HG03342 (cell line): ENCODE measurements around the gene OVCA2.

Experiments
- ATAC-seq: cut with Tn5 transposase; IDR thresholded peaks from one replicate; pipeline ENCODE4 v1.9.1; 2021; ENCODE audit warnings: mild to moderate bottlenecking, moderate library complexity; ENCODE audit not compliant: unreplicated experiment

OVCA2 gene

DNA sequence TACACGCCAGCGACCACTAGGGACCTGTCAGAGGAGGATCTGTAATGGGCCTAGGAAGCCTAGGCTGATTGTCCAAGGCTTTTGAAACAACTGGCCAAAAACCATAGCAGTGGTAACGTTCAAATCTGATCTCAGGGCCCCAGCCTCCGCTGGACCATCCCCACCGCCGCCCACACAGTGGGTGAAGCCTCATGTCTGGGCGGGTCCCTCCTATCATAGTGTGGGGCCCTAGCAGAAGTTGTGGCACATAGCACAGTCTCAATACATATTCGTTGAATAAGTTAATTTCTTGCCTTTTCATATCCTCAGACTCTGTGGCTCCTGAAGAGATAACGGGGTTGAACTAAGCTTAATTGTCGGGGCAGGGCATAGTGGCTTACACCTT, 11.1 kb upstream of the OVCA2 start:
- peak; percentile 4 for ATAC-seq

DNA sequence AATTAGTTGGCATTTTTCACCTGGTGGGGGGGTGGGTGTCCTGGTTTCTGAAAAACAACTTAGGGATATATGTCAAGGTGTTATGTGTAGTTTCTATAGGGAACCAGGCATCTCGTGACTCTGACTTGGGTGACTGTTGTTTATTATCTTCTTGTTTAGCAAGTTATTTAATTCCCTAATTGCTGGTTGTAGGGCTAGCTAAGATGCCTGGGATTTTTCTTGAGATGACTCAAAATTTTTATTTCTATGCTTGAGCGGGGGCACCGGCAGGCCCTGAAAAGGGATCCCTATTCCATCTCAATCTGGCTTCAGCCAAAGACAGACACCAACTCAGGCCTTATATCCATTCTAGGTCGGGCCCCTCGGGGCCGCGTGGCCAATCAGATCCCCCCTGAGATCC, 8.7 kb upstream of the OVCA2 start:
- ATAC-seq = no peak

DNA sequence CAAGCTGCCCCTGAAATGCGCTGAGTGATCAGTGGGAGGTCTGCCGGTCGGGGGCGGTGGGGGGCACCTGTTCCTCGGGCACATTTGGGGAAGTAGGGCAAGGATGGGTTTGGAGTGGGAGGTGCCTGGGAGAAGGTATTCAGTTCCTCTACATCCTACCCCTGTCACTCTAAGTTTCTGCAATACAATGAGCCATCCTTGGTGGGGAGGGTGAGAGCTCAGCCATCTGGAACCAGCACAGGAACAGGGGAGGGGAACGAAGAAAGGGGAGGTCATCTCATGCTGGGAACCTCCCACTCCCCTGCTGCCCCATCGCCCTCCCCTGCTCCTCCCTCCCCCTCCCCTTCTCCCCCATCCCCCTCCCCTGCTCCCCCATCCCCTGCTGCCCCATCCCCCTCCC, 7.7 kb upstream of the OVCA2 start:
- ATAC-seq = no peak

DNA sequence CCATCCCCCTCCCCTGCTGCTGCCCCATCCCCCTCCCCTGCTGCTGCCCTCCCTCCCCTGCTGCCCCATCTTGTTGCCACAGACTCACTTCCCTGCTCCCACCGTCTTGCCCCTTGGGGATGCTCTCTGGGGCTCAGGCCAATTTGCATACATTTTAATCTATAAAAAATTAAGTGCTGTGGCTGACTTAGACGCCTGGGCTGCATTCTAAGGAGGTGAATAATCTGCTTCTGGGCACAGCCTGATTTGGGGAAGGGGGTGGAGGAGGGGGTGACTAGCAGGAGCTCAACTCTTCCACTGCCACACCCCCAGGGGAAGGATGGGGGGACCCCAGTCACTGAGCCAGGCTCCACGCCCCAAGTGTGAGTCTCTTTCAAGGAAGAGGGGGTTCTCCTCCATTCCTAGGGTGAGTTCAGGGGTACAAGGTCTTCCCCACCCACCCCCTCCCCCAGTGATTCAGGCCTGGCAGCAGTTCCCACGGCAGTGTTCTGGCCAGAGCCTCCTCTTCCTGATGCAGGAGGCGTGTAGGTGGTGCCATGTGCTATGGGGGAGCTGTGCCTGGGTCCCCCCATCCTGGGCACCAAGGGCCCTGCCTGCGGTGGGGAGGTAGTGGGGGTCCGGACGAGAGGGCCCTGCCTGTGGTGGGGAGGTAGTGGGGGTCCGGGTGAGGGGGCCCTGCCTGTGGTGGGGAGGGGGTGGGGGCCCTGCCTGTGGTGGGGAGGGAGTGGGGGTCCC, 6.8 kb upstream of the OVCA2 start:
- ATAC-seq = no peak

DNA sequence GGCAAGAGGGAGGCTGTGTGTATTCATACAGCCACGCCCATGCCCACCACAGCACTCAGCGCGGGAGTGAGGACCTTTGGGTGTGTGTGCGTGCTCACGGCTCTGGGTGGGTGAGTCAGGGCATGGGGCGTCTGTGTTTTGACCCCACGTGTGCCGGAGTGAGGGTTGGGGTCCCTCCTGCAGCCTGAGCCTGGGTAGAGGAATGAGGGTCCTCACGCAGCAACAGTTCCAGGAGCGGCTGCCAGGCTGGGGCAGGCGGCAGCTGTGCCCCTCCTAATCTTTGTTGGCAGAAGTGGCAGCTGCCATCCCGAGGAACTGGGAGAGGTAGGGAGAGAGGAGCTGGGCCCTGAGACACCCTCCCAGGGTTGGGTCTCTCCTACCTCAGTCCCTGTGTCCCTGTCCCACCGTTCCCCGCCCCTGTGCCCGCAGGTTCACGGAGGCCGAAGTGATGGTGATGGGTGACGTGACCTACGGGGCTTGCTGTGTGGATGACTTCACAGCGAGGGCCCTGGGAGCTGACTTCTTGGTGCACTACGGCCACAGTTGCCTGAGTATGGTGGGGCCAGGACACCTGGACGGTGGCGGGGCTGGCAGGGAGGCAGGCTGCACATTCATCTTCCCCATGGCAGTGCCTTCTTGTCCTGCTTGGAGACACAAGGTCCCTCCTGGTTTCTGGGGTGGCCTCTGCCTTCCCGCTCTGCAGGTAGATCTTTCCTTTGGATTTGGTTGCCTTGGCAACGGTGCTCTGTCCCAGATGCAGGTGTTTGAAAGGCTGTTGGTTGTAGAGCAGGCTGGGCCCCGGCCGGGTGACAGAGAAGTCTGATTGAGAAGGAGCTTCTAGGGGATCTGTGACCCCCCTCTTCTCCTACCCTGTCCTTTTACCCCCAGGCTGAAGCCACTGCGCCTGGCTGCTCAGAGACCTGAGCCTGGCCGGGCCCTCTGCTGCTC, 6.0 kb upstream of the OVCA2 start:
- ATAC-seq = no peak

DNA sequence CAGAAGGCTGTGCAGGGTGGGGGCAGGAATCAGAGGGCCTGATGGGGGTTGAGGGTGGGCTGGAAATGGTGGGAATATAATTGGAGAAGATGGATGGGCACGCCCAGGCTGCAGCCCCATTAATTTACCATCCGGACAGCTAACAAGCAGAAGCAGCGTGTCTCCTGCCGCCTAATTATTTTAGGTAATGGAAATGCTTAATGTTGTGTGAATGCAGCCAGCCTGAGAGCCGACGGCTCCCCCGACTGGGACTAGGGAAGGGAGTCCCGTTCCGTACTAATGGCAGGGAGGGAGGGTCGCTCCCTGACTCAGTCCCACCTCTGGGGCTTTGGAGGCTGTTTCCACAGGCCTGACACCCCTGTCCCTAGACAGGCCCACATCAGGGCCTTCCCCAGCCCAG, 4.7 kb upstream of the OVCA2 start:
- ATAC-seq = no peak

DNA sequence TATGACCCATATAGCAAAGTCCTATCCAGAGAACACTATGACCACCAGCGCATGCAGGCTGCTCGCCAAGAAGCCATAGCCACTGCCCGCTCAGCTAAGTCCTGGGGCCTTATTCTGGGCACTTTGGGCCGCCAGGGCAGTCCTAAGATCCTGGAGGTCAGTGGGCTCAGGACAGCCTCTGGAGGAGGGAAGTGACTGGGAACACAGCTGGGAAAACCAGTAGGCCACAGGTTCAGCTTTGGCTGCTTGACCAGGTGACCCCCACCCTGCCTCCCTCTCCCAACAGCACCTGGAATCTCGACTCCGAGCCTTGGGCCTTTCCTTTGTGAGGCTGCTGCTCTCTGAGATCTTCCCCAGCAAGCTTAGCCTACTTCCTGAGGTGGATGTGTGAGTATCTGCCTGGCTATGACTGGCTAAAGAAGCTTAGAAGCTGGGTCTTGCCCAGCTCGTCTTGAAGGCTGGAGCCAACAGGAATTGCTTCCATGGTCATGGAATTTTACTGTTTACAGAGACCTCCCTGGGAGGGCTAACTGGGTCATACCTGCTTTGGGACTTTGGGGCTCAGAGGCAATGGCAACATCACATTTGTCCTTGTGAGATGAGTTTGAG, 1.5 kb upstream of the OVCA2 start:
- no peak for ATAC-seq

DNA sequence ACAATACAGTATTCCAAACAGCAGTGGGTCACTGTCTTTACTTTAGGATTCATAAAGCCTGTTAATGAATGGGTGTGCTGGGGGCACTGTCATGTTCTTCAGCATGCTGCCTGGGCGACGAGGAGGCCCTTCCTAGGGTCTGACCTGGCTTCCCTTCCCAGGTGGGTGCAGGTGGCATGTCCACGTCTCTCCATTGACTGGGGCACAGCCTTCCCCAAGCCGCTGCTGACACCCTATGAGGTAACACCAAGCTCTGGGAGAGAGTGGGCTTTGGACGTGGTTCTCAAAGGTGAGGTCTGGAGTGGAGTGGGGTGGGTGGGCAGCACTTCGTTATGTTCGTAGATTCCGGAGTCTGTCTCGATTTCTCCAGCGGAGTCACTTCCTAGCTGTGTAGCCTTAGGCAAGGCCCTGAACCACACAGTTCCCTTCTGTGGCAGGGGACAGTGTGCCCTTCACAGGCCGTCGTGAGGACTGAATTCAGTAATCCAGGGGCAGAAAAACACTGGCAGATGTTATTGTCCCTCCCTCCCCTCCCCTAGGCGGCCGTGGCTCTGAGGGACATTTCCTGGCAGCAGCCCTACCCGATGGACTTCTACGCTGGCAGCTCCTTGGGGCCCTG, 771 bp upstream of the OVCA2 start:
- ATAC-seq = no peak

DNA sequence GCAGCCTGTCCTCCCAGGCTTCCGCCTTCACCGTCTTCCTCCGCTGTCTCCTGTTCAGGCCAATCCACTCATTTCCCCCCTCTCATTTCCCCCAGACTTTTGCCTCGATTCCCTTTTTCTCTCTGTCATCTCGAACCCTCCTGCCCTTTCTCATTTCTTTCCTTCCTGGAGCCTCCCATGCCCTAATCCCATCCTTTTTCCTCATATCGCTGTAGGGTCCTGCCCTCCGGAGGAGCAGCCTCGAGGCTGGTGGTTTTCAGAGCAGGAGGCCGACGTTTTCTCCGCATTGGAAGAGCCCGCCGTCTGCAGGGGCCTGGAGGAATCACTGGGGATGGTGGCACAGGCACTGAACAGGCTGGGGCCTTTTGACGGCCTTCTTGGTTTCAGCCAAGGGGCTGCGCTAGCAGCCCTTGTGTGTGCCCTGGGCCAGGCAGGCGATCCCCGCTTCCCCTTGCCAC, 597 bp downstream of the OVCA2 start:
- no peak for ATAC-seq

DNA sequence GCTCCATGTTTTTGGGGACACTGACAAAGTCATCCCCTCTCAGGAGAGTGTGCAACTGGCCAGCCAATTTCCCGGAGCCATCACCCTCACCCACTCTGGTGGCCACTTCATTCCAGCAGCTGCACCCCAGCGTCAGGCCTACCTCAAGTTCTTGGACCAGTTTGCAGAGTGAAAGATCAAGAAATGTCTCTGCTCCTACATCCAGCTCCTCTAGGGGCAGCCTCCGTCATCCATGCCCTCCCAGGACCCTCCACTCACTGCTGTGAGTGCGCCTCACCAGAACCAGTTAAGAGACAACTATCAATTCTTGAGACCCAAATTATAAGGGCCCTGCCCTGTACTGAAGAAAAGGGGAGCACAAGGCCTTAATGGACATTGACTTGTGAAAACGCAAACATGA, 1.1 kb downstream of the OVCA2 start:
- ATAC-seq = no peak

DNA sequence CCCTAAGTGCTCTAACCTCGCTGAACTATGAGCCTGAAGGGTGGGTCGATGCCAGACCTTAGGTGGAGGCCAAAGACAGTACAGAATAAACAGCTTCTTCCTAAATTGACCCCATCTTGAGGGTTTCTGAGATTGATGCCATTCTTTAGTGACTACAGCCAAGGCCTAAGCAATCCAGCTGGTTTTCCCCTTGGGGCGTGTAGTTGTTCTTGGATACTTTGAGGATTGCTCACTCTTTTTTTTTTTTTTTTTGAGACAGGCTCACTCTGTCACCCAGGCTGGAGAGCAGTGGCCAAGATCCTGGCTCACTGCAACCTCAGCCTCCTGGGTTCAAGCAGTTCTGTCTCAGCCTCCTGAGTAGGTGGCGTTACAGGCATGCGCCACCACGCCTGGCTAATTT, 2.0 kb downstream of the OVCA2 start:
- no peak for ATAC-seq

DNA sequence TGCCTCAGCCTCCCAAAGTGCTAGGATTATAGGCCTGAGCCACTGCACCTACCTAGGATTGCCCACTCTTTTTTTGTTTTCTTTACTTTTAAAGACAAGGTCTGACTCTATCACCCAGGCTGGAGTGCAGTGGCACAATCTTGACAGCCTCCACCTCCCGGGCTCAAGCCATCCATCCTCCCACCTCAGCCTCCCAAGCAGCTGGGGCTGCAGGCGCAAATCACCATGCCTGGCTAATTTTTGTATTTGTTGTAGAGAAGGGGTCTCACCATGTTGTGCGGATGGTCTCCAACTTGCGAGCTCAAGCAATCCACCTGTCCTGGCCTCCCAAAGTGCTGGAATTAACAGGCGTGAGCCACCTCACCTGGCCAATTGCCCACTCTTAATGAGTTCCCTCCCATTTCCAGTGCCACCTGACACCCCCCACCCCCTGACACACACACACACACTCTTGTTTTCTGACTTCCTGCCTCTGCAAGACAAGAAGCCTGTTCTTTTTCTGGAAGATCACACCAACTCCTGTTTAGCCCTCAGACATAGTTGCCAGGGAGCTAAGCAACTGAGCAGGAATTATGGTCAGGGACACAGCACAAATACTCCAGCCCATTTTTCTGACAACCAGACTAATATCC, 2.6 kb downstream of the OVCA2 start:
- ATAC-seq = no peak

DNA sequence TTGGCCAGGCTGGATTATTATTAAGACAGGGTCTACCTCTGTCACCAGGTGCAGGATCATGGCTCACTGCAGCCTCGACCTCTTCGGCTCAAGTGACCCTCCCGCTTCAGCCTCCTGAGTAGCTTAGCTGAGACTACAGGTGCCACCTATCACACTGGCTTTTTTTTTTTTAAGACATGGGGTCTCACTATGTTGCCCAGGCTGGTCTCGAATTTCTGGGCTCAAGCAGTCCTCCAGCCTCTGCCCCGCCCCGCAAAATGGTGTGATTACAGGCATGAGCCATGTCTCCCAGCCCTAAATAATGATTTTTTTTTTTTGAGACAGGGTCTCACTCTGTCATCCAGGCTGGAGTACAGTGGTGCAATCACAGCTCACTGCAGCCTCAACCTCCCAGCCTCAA, 5.8 kb downstream of the OVCA2 start:
- no peak for ATAC-seq

DNA sequence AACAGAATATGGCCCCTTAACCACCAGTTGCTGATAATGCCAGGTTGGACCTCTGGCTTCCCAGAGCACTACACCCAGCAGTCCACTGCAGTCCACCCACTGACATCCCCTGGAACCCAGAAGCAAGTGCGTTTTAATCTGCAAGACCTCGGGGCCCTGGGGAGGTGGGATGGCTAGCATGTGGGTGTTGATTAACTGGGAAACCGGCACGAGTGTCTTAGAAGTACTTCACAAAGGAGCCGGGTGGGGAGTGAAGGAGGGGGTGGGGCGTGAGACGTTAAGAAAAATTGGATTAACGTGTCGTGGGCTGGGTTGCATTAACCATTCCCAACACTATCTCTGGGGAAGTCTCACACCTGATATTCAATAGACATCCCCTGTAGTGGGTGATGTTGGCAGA, 7.0 kb downstream of the OVCA2 start:
- no peak for ATAC-seq

DNA sequence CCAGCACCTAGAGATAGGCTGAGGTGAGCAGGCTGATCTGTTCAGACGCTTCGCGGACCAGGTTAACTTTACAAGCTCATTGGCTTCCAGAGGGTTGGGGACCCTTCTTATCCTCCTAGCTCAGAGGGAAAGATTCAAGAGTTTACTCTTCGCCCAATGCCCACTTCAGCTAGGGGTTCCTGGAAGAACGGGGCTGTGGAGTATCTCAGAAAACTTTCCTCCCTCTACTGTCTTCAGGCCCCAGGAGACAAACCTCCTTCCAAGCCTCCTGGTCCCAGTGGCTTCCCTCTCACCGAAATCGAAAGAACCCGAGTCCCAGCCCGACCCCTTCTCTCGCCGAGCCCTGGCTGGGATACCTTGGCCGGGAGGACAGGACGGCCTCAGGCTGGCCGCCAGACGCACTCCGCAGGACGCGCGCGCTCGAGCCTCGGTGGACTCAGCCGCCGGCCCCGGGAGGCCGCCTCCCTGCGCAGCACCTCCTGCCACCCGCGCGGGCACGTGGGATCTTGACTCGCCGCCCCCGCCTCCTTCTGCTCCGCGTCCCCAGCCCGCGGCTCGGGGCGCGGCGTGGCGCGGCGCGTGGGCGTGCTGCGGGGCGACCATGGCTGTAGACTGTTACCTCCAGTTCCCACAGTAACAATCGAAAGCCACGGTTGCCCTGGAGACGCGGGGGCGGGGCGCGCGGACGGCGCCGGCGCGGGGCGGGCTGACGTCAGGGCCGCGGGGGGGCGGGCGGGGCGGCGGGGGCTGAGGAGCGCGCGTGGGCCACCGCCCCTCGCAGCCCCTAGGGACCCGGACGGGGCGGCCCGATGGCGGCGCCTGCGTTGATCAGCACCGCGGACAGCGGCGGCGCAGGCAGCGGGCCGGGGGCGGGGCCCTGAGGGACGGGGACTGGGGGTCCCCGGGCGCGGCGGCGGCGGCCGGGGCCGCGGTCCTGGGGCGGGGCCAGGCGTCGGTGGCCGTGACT, 7.8 kb downstream of the OVCA2 start:
- peak; percentile 49 for ATAC-seq

DNA sequence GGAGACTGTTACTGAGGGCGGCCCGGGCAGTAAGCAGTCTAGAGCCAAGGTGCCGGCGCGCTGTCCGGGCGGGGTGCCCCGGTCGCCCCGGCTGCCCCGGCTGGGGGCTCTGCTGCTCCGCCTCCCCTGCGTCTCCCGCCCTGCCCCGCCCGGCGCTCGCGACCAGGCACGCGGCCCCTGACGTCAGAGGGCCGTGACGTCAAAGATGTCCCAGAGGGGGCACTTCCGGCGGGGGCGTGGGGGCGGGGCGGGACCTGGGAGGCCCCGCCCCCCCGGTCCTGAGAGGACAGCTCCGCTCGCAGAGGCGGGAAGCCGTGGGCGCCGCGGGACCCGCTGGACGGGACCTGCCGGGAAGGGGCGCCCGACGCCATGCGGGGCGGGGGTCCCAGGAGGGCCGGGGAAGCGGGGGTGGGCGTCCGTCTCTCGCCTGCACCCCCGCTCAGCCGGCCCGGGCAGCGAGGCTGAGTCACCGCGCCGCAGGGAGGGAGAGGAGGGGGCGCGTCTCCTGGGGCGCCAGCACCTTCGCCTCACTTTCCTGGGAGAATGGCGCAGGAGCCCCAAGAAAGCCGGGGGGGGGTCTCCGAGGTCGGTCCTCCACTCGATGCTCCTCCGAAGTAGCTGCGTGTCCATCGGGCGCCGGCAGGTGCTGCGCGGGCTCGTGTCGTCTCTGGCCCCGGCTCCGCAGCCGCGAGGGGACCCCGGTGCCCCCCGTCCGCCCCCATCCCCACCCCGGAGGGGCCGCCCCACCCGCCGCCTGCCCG, 8.7 kb downstream of the OVCA2 start:
- ATAC-seq = peak; percentile 12

DNA sequence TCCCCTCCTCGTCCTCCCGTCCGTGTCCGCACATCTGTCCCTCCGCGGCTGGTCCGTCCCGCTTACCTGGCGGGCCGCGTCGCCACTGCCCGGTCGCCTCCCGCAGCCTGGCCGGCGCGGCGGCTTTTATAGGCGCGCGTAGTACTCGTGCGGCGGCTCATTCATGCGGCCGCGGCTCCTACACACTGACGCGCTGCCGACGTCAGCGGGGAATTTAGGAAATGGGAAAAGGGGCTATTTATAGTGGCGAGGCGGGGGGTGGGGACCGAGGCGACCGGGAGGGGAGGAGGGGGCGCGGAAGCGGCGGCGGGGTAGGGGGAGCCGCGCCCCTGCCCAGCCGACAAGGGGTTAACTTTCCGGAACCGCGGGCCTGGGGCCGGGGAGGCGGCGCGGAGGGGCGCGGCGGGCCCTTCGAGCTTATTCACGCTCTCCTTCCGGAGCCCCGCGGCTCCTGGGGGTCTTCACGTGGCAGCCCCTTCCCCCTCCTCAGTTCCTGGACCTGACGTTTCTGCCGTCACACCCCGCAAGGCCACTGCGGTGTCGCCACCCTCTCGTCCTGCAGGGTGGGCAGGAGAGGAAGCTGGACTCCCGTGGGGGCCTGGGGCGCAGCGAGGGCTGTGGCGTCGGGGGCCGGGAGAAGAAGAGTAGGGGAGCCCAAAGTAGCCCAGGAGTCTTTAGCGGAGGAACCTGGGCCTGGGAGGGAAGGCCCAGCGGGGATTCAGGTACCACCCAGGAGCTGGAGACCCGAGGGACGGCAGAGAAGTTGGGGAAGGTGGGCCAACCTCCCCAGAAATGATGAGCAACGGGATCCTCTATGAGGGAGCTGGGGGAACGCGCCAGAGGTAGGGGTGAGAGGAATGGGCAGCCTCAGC, 9.5 kb downstream of the OVCA2 start:
- ATAC-seq = no peak
